ENCODE results near the gene MAGI2. TPM values are rescaled to one million over a fixed set of nuclear protein-coding genes. Genes with fewer than 3 reads are reported as not detected.
A peak's percentile ranks its signal among the peaks of the same experiment; 100 is the strongest.

Gene MAGI2
- total RNA-seq: 10 to 100 TPM; 18.3 to 31.8 TPM

- no peaks in the 10 kb centered on the region for H3K36me3 ChIP-seq
- peaks cover 6 to 34% of the 10 kb centered on the region in 2 donors for H3K4me1 ChIP-seq (ENCODE audit: control insufficient read depth in 1 of 2, low read depth in 2 of 2)
- H3K27me3 ChIP-seq (replicated peaks; ENCODE audit: insufficient read depth): no peaks in the 10 kb centered on the region
- ATAC-seq (ENCODE audit: insufficient number of reproducible peaks, low FRiP score, low read depth): peak; percentile 51
- peak; percentile 72 for DNase-seq (ENCODE audit: low spot score)
- no peaks in the 10 kb centered on the region for H3K9me3 ChIP-seq
- TF ChIP-seq CTCF (IDR thresholded peaks at IDR 0.05): no peak
- H3K4me3 ChIP-seq: peak within 1 kb of the TSS; percentile 90
- peak within 1 kb of the TSS; percentile 92 to 96 for H3K27ac ChIP-seq
Observed at GRCh38 chr7:79453558-79454360, at the start of gene MAGI2. TSS of gene MAGI2 (minus strand) at chr7:79453667. CDS start at chr7:79453320, 347 bp downstream.

- no peak for DNase-seq (ENCODE audit: low spot score)
- H3K4me1 ChIP-seq (ENCODE audit: control insufficient read depth in 1 of 2, low read depth in 2 of 2): no peaks in the 10 kb centered on the region
- H3K4me3 ChIP-seq: no peak overlapping the region
- no peak overlapping the region for H3K27ac ChIP-seq
- no peaks in the 10 kb centered on the region for H3K9me3 ChIP-seq
- TF ChIP-seq CTCF (IDR thresholded peaks at IDR 0.05): no peak
- no peaks in the 10 kb centered on the region for H3K27me3 ChIP-seq (replicated peaks; ENCODE audit: insufficient read depth)
- H3K36me3 ChIP-seq: no peaks in the 10 kb centered on the region
- no peak for ATAC-seq (ENCODE audit: insufficient number of reproducible peaks, low FRiP score, low read depth)
Observed at GRCh38 chr7:79502151-79502550, 48.7 kb upstream of the MAGI2 start.

GRCh38 chr7:79500759-79501158 lies 47.3 kb upstream of the MAGI2 start:
- Histone ChIP-seq H3K9me3 (no peaks in the 10 kb centered on the region), H3K27me3 (replicated peaks; ENCODE audit: insufficient read depth) (no peaks in the 10 kb centered on the region), H3K4me1 (ENCODE audit: control insufficient read depth in 1 of 2, low read depth in 2 of 2) (no peaks in the 10 kb centered on the region), H3K4me3 (no peak overlapping the region), H3K36me3 (no peaks in the 10 kb centered on the region), H3K27ac (no peak overlapping the region)
- ATAC-seq (ENCODE audit: insufficient number of reproducible peaks, low FRiP score, low read depth) (no peak), DNase-seq (ENCODE audit: low spot score) (no peak)
- TF ChIP-seq CTCF (IDR thresholded peaks at IDR 0.05): no peak

GRCh38 chr7:79497728-79498127 lies 44.3 kb upstream of the MAGI2 start:
- H3K27me3 ChIP-seq (replicated peaks; ENCODE audit: insufficient read depth): no peaks in the 10 kb centered on the region
- no peak for TF ChIP-seq CTCF (IDR thresholded peaks at IDR 0.05)
- DNase-seq (ENCODE audit: low spot score) (no peak), ATAC-seq (ENCODE audit: insufficient number of reproducible peaks, low FRiP score, low read depth) (no peak)
- no peaks in the 10 kb centered on the region for H3K9me3 ChIP-seq
- no peak overlapping the region for H3K27ac ChIP-seq
- H3K36me3 ChIP-seq: no peaks in the 10 kb centered on the region
- no peak overlapping the region for H3K4me3 ChIP-seq
- H3K4me1 ChIP-seq (ENCODE audit: control insufficient read depth in 1 of 2, low read depth in 2 of 2): no peaks in the 10 kb centered on the region

- H3K27me3 ChIP-seq (replicated peaks; ENCODE audit: insufficient read depth): no peaks in the 10 kb centered on the region
- no peak for ATAC-seq (ENCODE audit: insufficient number of reproducible peaks, low FRiP score, low read depth)
Observed at GRCh38 chr7:79495544-79496272, 42.2 kb upstream of the MAGI2 start.

More at GRCh38 chr7:79495544-79496272, 42.2 kb upstream of the MAGI2 start:
- DNase-seq (ENCODE audit: low spot score): no peak
- TF ChIP-seq CTCF (IDR thresholded peaks at IDR 0.05): no peak
- Histone ChIP-seq H3K27ac (no peak overlapping the region), H3K4me1 (ENCODE audit: control insufficient read depth in 1 of 2, low read depth in 2 of 2) (no peaks in the 10 kb centered on the region), H3K36me3 (no peaks in the 10 kb centered on the region), H3K9me3 (no peaks in the 10 kb centered on the region), H3K4me3 (no peak overlapping the region)
